IPS-18c (cell line): Measurements from ENCODE around the gene MICAL3.

Experiments
- H3K4me3 ChIP-seq: 2 replicates; pipeline ENCODE4 v1.7.0; 2013; ENCODE audit warnings: low read depth, mild to moderate bottlenecking, low read length, moderate library complexity; ENCODE audit not compliant: insufficient read depth
- H3K9me3 ChIP-seq: one replicate; pipeline ENCODE4 v1.6.1; 2013; ENCODE audit warnings: mild to moderate bottlenecking, low read length, moderate library complexity; ENCODE audit not compliant: control insufficient read depth, insufficient read depth

Gene MICAL3

DNA sequence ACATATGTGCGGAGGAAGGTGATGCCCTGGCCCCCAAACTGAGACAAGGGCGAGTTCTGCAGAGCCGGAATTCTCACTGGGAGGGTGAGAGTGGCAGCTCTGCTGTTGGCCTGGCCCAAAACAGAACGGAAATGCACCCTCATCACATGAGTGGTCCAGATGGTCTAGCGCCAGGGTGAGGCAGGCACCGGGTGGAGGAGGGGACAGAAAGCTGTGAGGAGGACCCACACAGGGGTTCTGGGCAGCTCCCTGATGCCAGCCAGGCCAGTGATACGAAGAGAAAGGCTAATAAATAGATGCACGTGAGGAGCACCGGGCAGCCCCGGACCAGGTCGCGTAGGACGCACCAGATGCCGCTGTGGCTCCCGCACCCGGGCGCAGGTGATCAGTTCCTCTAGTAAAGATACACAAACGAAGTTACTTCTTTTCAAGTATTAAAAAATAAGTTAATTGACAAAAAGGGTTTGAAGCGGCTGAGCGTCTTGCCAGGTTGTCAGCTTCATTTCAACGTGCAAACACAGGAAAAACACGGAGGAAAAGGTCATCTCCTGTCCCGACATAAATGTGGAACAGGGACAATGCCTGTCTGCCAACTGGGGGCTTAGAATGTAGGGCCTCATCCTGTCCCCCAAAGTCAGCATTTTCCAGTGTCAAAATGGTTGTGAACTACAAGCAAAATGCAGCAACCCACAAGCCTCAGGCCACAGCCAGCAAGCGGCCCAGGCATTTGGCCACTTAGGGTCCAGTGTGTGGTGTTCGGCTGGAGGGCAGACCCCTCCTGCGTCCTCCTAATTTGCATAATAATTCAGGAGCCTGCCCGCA lies 234.8 kb downstream of the MICAL3 start:
- Histone ChIP-seq H3K4me3 (no peak overlapping the region), H3K9me3 (peaks cover 3% of the 10 kb centered on the region)

DNA sequence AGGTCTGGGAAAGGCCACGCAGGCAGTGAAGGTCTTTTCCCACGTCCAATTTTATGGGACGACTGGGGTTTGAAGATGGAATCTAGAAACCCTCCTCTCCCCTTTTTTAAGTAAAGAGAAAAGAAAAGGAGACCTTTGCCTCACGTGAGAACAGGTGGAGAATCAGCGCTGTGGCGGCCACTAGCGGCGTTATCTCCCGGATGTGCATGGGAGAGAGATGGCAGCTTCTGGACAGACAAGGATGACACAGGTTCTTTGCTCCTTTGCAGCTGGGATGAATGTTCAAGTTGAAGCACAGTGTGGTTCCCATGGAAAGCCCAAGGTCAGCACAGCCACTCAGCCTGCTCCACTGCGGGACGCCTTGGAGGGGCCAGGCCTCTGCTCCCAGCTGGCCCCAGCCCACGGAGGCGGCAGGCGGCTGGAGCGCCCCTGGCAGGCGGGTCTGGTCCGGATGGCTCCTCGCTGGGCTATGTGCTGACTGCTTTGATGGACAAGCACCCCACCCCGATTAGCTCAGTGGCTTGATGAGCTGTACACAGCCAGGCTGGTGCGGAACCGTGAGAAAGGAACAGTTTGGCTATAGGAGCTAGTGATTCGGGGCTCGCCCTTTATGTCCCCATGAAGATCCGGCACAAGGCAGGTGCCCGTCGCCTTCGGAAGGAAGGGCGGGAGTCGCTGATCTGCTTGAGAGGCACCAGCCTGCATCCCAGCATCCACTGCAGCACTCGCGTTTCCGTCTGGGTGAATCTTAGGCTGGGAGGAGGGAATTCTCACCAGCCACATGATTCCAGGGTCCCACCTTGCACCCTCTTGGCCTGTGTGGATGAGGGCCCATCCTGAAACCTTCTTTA lies 235.6 kb downstream of the MICAL3 start:
- peaks cover 3% of the 10 kb centered on the region for H3K9me3 ChIP-seq

DNA sequence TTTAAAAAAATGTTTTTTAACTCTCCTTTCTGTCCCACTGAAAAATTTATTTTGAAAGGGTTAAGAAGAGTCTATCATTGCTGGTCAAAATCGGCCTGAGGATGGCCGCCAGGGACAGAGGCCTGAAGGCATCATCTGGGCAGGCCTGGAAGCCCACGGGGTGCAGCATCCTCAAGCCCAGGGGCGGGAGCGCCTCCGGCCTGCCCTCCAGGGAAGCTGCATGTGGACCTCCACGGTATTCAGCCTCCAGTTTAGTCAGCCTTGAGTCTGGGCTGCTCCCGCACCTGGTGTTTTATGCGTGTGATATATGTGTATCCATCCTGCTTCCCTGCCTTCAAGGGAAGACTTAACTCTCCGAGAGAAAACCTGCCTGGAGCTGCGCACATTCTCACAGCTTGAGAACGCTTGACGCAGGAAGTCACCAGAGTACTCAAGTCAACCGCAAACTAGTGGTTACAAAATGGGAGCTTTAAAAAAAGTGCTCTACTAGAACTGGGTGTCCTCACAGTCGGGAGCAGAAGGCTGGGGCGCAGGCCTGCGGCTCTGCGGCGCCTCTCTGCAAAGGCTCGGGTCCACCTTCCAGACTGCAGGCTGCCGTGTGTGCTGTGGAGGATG lies 236.5 kb downstream of the MICAL3 start:
- H3K4me3 ChIP-seq = no peak overlapping the region
- peaks cover 3% of the 10 kb centered on the region for H3K9me3 ChIP-seq

More for the DNA sequence above, 235.6 kb downstream of the MICAL3 start:
- no peak overlapping the region for H3K4me3 ChIP-seq

DNA sequence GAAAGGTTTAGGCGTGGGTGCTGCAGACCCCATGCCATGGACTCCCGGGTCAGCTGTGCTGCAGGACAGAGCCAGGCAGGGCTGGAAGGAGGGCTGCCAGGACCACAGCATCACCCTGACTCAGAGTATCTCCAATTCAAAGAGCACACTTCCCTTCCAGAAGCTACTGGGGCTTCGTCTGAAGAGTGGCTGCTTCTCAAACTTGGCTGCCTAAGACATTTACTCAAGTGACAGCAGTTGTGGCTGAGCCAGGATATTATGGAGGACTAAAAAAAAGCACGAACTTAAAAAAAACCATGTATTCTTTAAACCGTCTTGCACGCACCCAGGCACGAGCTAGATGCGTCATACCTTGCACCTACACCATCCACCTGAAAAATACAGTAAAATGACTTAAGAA lies 237.1 kb downstream of the MICAL3 start:
- peaks cover 3% of the 10 kb centered on the region for H3K9me3 ChIP-seq
- H3K4me3 ChIP-seq = no peak overlapping the region

DNA sequence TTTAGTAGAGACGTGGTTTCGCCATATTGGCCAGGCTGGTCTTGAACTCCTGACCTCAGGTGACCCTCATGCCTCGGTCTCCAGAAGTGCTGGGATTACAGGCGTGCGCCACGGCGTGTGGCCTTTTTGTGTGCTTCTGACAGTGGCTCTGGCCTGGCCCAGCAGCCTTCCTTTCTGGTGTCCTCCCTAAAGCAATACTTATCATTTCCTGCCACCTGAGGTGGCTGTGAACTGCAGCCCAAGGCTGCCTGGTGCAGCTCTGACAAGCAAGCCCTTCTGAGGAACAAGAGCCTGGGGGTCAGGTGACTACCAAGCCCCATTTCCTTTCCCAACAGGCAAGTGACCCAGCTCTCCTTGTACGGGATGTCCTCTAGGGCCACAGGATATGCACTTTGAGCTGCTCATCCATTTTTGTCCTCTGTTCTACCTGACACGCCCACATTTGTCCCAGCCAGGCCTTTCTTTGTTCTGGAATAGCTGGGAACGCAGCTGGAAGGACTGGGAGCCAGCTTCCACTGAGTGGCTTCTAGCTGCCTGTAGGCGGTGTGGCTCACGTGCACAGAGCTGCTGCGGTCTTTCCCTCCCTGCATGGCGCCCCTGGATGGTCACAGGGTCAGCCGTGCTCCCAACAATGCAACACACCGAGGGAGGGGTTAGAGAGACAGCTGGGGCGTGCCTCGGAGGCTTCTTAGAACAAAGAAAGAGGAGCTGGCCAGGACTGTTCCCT lies 237.8 kb downstream of the MICAL3 start:
- H3K4me3 ChIP-seq = no peak overlapping the region
- H3K9me3 ChIP-seq = peaks cover 3% of the 10 kb centered on the region

DNA sequence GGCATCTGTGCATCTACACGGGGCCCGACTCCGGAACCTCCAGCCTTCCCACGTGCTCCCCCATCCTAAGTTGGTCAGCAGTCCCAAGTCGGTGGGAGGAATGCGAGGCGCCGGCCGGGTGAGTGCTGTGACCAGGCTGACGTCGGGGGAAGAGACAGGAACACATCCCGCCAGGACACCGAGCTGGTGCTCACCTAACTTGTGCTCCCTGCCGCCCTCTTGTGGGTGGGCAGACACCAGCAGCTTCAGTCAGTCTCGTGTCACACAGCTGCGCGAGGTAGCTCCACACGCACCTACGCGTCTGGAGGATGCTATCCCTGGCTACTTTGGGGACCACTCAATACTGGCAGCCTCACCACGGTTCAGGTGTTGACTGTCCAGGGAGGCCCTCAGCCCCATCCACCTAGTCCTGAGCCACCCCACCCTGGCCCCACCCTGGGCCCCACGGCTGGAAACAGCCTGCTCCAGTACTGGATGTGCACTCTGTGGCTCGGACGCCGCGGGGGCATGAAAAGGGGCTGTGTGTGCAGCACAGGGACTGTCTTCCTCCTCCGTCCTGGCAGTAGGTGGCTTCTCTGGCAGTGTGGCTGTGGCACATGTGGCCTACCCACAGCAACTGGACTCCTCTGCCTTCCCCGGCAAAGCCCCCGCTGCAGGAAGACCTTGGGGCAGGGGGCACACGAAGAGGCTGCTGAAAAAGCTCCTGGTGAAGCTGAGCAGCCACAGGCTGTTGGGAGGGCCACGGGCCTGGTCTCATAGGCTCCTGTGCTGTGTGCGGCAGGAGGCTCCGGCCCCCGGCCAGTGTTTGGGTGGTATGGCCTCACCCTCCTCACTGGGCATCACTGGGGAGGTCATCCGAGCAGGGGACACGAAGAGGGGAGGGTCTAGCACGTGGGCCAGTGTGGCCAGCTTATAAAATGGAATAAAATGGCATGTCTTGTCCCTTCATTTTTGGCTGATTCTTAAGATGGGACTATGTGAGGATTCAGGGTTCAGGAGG lies 238.9 kb downstream of the MICAL3 start:
- H3K4me3 ChIP-seq = no peak overlapping the region
- peaks cover 3% of the 10 kb centered on the region for H3K9me3 ChIP-seq

DNA sequence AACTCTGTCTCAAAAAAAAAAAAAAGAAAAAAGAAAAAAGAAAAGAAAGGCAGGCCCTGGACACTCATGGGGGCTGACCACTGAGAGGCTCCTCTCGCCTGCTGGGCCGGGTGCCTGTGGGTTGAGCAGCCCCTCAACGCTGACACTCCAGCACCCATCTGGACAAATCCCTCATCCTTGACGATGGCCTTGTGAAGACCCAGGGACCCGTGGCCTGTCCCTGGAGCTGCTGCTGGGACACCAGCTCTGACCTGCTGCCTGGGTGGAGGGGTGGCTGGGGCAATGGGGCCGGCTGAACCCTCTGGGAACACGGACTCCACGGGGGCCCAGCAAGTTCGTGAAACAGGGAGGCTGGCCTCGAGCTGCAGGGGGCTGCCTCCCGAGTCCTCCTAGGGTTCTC lies 239.6 kb downstream of the MICAL3 start:
- no peak overlapping the region for H3K4me3 ChIP-seq
- peaks cover 3% of the 10 kb centered on the region for H3K9me3 ChIP-seq

DNA sequence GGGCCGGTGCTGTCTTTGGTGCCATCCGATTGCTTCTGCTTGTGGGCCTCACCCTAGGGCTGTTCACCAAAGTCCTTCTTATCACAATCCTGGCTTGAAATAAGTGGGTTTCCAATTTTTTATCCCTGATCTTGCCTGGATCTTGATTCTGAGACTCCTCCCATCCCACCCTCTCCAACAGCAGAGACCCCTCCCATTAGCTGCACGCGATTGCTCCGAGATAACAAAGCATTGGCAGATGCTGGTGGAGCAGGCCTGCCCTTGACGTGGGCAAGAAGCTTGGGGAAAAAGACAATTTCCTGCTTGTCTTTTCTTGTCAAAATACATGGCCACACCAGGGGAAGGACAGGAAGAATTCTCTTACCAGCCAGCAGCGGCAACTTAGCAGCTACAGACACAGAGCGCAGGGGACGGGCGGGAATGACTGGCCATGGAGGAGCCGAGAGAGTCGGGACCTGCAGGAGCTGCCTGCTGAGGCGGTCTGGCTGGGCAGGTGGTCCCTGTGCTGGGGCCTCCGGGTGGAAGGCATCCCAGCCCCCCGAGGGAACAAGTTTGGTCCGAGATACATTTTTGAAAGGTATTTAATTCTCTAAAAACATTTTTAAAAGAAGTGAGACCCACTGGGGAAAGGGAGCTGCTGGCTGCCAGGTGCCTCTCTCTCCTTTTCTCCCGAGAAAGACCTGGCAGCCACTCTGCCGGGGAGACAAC lies 240.4 kb downstream of the MICAL3 start:
- H3K9me3 ChIP-seq = no peaks in the 10 kb centered on the region

DNA sequence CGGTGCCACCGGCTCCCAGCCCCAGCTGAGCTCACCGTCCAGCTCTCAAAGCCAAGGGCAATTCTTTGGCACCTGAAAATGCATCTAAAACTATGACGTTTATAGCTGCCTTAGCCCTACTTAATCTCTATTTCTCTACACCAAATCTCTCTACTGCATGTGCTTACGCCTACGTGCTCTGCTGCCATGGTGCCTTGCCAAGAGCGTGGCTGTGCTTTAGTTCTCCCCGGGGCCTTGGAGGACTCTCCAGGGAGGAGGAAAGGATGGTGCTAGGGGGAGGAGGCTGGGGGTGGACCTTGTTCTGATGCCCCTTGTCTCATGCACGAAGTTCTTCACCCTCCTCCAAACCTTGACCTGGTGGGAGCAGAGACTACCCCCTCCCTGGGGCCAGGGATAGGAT lies 241.0 kb downstream of the MICAL3 start:
- H3K9me3 ChIP-seq = no peaks in the 10 kb centered on the region
- H3K4me3 ChIP-seq = no peak overlapping the region

More for the DNA sequence above, 240.4 kb downstream of the MICAL3 start:
- no peak overlapping the region for H3K4me3 ChIP-seq

DNA sequence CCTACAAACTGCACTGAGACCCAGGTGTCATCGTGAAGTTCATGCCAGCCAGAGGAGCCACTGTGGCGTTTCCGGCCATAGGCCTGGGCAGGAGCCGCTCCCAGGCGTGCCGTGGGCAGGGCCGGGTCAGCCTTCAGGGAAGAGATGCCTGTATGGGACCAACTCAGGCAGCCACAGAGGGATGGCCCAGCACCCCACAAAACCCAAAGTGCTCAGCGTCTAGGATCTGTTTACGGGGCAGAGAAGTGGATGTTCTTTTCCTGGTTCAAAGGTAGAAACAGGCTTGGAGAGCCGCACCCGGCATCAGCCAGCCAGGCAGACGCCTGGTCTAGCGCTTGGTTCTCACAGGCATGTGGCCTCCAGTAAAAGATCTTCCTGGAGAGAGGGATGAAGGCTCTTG lies 241.7 kb downstream of the MICAL3 start:
- Histone ChIP-seq H3K4me3 (no peak overlapping the region), H3K9me3 (no peaks in the 10 kb centered on the region)

DNA sequence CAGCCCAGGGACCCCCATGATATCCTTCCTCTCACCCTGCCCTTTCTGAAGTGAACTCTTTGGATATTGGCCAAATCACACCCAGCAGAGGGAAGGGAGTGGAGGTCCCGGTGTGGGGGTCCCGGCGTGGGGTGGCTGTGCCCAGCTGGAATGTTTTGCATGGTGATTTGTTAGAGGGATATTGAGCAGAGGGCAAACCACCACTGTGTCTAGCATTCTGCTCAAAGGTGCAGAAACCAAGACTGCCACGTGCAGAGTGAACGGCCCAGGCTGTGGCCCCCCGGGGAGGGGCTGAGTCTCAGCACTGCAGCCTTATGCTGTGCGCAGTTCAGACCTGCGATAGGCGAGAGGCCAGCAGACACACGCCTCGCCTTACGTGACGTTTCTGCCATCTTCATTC lies 242.2 kb downstream of the MICAL3 start:
- Histone ChIP-seq H3K9me3 (no peaks in the 10 kb centered on the region), H3K4me3 (no peak overlapping the region)

DNA sequence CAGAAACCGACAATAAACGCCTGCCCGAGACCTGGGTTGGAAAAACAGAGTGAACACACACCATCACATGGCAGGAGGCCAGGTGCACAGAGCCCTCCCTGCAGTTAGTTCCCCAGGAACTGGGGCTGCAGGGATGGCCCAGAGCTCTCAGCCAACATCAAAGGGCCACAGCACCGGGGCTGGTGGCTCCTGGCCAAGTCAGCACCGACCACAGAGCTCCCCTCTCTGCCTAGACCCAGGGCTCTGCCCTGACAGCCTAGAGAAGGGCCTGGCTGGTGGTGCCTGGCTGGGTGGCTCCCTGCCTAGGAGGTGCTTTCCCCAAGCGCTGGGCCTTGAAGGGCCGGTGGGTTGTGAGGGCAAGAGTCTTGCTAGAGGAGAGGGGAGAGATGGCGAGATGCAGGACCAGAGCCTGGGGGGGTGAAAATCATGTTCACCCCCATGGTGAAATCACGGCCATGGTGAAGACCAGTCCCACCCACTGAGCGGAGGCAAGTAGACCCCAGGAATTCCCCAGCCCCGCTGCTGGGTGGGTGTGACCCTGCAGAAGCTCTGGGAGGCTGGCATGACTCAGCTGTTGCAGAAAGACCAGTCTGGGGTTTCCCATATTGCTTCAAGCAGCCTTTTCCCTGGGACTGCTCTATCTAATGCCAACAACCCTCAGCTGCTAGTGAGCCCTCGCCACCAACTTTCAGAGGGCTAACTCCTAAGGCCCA lies 242.9 kb downstream of the MICAL3 start:
- H3K9me3 ChIP-seq = no peaks in the 10 kb centered on the region
- no peak overlapping the region for H3K4me3 ChIP-seq

DNA sequence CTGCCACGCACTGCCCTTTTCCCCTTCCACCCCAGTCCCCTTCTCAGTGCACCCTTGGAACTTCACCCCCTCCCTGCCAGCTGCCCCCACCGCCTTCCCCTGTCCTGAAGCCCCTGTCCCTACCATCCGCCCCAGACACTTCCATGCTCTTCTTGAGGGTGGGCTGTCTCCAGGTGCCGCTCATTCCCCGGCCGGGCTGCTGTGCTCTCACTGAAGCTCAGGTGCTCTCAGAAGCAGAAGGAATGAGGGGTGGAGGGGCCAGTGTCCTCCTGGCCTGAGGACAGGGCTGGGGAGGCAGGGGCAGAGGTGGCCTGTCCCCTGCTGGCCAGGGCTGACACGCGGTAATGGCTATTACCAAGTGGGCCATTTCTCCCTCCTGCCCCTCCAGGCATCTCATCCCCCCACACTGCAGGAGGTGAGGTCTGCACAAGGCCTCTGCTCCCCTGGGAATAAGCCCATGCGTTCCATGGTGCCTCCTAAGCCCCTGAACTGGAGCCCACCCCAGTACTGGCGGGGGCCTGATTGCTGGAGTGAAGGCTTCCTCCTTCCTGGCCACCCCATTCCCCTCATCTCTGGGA lies 243.5 kb downstream of the MICAL3 start:
- H3K4me3 ChIP-seq = no peak overlapping the region

DNA sequence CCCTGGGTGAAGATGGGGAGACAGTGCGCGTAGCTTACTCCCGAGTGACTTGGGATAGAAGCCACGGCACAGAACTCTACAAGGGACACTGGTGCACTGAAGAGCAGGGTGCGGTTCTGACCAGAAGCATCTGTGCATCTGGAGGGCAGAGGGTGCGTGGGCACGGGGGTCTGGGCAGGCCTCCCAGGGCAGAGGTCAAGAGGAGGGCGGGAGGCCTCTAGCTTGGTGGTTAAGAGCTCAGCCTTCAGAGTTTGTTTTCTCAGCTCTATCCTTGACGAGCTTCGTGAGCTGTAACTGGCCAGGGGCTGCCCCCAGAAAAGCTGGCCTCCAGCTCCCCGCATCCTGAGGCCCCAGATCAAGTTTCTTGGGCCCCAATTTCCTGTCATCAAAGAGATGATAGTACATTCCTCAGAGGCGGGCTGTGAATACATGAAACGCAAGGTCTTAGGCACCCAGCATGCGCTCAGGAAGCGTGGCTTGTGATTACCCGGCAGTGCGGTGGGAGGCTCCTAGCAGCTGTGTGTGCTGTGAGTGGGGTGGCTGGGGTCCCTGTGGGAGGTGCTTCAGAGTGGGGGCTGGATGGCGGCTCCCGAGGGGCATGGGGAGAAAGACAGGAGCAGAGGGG lies 244.1 kb downstream of the MICAL3 start:
- H3K4me3 ChIP-seq = no peak overlapping the region
- no peaks in the 10 kb centered on the region for H3K9me3 ChIP-seq

More for the DNA sequence above, 243.5 kb downstream of the MICAL3 start:
- no peaks in the 10 kb centered on the region for H3K9me3 ChIP-seq
